H9 (cell line): ENCODE data around the gene MICAL3. TPM values are rescaled to one million over a fixed set of nuclear protein-coding genes. Genes with fewer than 3 reads are reported as not detected.

Source experiments
- DNase-seq: peaks from one replicate; pipeline ENCODE4 v3.0.0-alpha.2; 2017
- H2AFZ ChIP-seq: one replicate; pipeline ENCODE4 v1.6.1; 2013; ENCODE audit warnings: mild to moderate bottlenecking, low read length, control low read depth, moderate library complexity
- H2AK5ac ChIP-seq: 2 replicates; pipeline ENCODE4 v1.6.1; 2013; ENCODE audit warnings: low read length, control low read depth, mixed read lengths; ENCODE audit not compliant: insufficient read length
- H2BK120ac ChIP-seq: one replicate; pipeline ENCODE4 v1.6.1; 2013; ENCODE audit warnings: low read depth, mild to moderate bottlenecking, low read length, control low read depth, inconsistent platforms; ENCODE audit not compliant: poor library complexity, severe bottlenecking
- H2BK12ac ChIP-seq: 2 replicates; pipeline ENCODE4 v1.6.1; 2013; ENCODE audit warnings: low read length, control low read depth, mixed read lengths, low read depth; ENCODE audit not compliant: insufficient read length
- H2BK15ac ChIP-seq: 2 replicates; pipeline ENCODE4 v1.6.1; 2013; ENCODE audit warnings: low read depth, low read length, control low read depth
- H2BK20ac ChIP-seq: one replicate; pipeline ENCODE4 v1.6.1; 2013; ENCODE audit warnings: low read depth, mild to moderate bottlenecking, low read length, control low read depth, inconsistent platforms; ENCODE audit not compliant: poor library complexity, severe bottlenecking
- H2BK5ac ChIP-seq: 2 replicates; pipeline ENCODE4 v1.6.1; 2013; ENCODE audit warnings: low read length, control low read depth, mixed read lengths; ENCODE audit not compliant: insufficient read length
- H3K14ac ChIP-seq: 2 replicates; pipeline ENCODE4 v1.6.1; 2013; ENCODE audit warnings: low read length, control low read depth; ENCODE audit not compliant: insufficient read depth
- H3K18ac ChIP-seq: 2 replicates; pipeline ENCODE4 v1.6.1; 2013; ENCODE audit warnings: low read depth, mild to moderate bottlenecking, mixed read lengths, low read length, control low read depth; ENCODE audit not compliant: insufficient read length
- H3K23ac ChIP-seq: 2 replicates; pipeline ENCODE4 v1.6.1; 2013; ENCODE audit warnings: low read length, control low read depth, mixed read lengths, low read depth; ENCODE audit not compliant: insufficient read length
- H3K23me2 ChIP-seq: 2 replicates; pipeline ENCODE4 v1.6.1; 2013; ENCODE audit warnings: low read depth, mild to moderate bottlenecking, mixed read lengths, low read length, control low read depth; ENCODE audit not compliant: insufficient read length, poor library complexity, severe bottlenecking
- H3K27ac ChIP-seq: 2 replicates; pipeline ENCODE4 v1.5.1; 2013; ENCODE audit warnings: low read length, control low read depth, mixed read lengths, low read depth; ENCODE audit not compliant: insufficient read length
- H3K27me3 ChIP-seq: 2 replicates; pipeline ENCODE4 v1.6.1; 2013; ENCODE audit warnings: low read length, control low read depth, inconsistent platforms; ENCODE audit not compliant: insufficient read depth
- H3K4ac ChIP-seq: 2 replicates; pipeline ENCODE4 v1.6.1; 2013; ENCODE audit warnings: low read depth, mild to moderate bottlenecking, control low read depth, inconsistent platforms, low read length, moderate library complexity
- H3K4me1 ChIP-seq: 2 replicates; pipeline ENCODE4 v1.6.1; 2013; ENCODE audit warnings: low read length, control low read depth, inconsistent platforms; ENCODE audit not compliant: insufficient read depth
- H3K4me2 ChIP-seq: 2 replicates; pipeline ENCODE4 v1.6.1; 2013; ENCODE audit warnings: low read length, control low read depth, mixed read lengths; ENCODE audit not compliant: insufficient read length, insufficient read depth
- H3K56ac ChIP-seq: 2 replicates; pipeline ENCODE4 v1.6.1; 2013; ENCODE audit warnings: low read depth, mild to moderate bottlenecking, mixed read lengths, low read length, control low read depth; ENCODE audit not compliant: insufficient read length
- H3K79me1 ChIP-seq: 2 replicates; pipeline ENCODE4 v1.6.1; 2013; ENCODE audit warnings: low read depth, mild to moderate bottlenecking, moderate library complexity, low read length, control low read depth, inconsistent platforms; ENCODE audit not compliant: insufficient read depth, poor library complexity, severe bottlenecking
- H3K79me2 ChIP-seq: 2 replicates; pipeline ENCODE4 v1.6.1; 2013; ENCODE audit warnings: low read length, control low read depth, inconsistent platforms; ENCODE audit not compliant: insufficient read depth
- H3K9ac ChIP-seq: 2 replicates; pipeline ENCODE4 v1.6.1; 2013; ENCODE audit warnings: low read length, control low read depth, mixed read lengths; ENCODE audit not compliant: insufficient read length; ENCODE audit errors: extremely low read depth
- H3K9me3 ChIP-seq: one replicate; pipeline ENCODE4 v1.6.1; 2013; ENCODE audit warnings: low read depth, low read length, inconsistent platforms; ENCODE audit not compliant: control insufficient read depth
- H3T11ph ChIP-seq: one replicate; pipeline ENCODE4 v1.6.1; 2013; ENCODE audit warnings: mild to moderate bottlenecking, low read length, control low read depth, inconsistent platforms
- H4K20me1 ChIP-seq: one replicate; pipeline ENCODE4 v1.6.1; 2013; ENCODE audit not compliant: control insufficient read depth, insufficient read length, insufficient read depth
- H4K5ac ChIP-seq: 2 replicates; pipeline ENCODE4 v1.6.1; 2013; ENCODE audit warnings: low read depth, mild to moderate bottlenecking, mixed read lengths, low read length, control low read depth; ENCODE audit not compliant: insufficient read length
- H4K8ac ChIP-seq: replicated peaks from 2 replicates; pipeline ENCODE4 v1.6.1; 2013; ENCODE audit warnings: low read length, control low read depth, mixed read lengths, low read depth; ENCODE audit not compliant: insufficient read length
- H4K91ac ChIP-seq: 2 replicates; pipeline ENCODE4 v1.6.1; 2013; ENCODE audit warnings: low read depth, mild to moderate bottlenecking, moderate library complexity, mixed read lengths, low read length, control low read depth; ENCODE audit not compliant: insufficient read length
- H3K27ac Mint-ChIP-seq, 3 experiments: 2 replicates in 2 of 3; 3 replicates in 1 of 3; pipeline ENCODE4 v1.8.0; 2020 to 2021; ENCODE audit warnings: mixed read lengths in 3 of 3, mild to moderate bottlenecking in 1 of 3, moderate library complexity in 1 of 3
- H3K27me3 Mint-ChIP-seq: 2 replicates; pipeline ENCODE4 v1.8.0; 2021; ENCODE audit warnings: low read depth, mild to moderate bottlenecking, moderate library complexity, mixed read lengths
- H3K36me3 Mint-ChIP-seq, 3 experiments: 2 replicates in 2 of 3; 3 replicates in 1 of 3; pipeline ENCODE4 v1.8.0; 2020 to 2021; ENCODE audit warnings: low read depth in 3 of 3, mixed read lengths in 3 of 3; ENCODE audit not compliant: insufficient read depth in 1 of 3
- H3K4me1 Mint-ChIP-seq, 2 experiments: 2 replicates each; pipeline ENCODE4 v1.8.0; 2020; ENCODE audit warnings: mixed read lengths in 2 of 2
- H3K4me3 Mint-ChIP-seq, 2 experiments: 2 replicates in 1 of 2; 3 replicates in 1 of 2; pipeline ENCODE4 v1.8.0; 2020 to 2021; ENCODE audit warnings: mild to moderate bottlenecking in 2 of 2, mixed read lengths in 2 of 2, moderate library complexity in 1 of 2
- H3K9me3 Mint-ChIP-seq, 2 experiments: 2 replicates in 1 of 2; 3 replicates in 1 of 2; pipeline ENCODE4 v1.8.0; 2020; ENCODE audit warnings: mild to moderate bottlenecking in 2 of 2, mixed read lengths in 2 of 2, moderate library complexity in 1 of 2
- WGBS: extraction: QIAGEN DNeasy Blood & Tissue Kit; methylation state at CpG from one replicate; pipeline ENCODE4 v1.1.7; 2013; ENCODE audit warnings: missing lambda C conversion rate, low lambda C conversion rate, mixed read lengths; ENCODE audit not compliant: insufficient read length; ENCODE audit errors: extremely low coverage; 5-methylcytosine and 5-hydroxymethylcytosine counted together
- total RNA-seq: library from RNA; stranded (reverse); gene quantifications from 2 replicates; pipeline ENCODE4 v1.2.1, GENCODE V29; 2021
- TF ChIP-seq, protein P1 (sequence below): fragments of 200-600 bp; sonication (generic); conservative IDR thresholded peaks from 3 replicates; pipeline ENCODE4 v1.8.0; 2021; ENCODE audit warnings: antibody characterized with exemption, mild to moderate bottlenecking

Gene MICAL3
- total RNA-seq, 1 experiment from 2014 or later, result 50.2 TPM

DNA sequence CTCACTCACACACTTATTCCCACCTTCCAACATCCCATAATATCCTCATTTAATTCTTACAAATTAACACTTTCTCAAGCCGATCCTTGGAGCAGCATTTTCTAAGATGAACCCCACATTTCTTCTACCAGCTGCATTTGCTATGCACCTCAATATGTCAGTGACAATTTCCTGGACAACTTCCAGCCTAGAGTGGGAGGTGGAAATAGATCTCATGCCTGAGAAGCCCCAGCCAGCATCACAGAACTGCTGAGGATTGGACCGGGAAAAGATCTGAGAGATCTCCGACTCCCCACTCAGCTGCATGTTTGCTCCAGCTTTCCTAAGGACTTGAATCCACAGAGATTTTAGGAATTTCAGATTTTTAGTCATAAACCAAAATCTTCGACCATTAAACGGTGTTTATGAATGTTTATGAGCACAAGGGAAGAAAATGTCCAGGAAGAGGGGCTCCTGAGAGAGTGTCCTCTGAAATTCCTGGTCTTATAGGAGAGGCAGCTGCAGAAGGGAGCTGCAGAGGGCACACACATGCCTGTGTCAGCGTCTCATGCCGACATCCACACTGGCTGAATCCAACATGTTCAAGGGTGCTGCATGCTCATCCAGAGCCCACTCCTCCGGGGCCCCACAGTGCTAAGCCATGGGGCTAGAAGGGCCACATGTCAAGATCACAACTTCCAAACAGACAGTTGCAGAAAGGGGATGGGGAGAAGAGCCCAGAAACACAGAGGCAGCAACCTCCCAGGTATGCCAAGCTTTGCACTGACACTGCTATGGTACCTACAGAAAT is 68.6 kb downstream of the MICAL3 start:
- Histone ChIP-seq H2BK120ac (no peak overlapping the region), H3K23me2 (no peaks in the 10 kb centered on the region), H3K4me2 (no peak overlapping the region), H2BK5ac (no peak overlapping the region), H3K9ac (no peak overlapping the region), H4K20me1 (no peaks in the 10 kb centered on the region), H3T11ph (no peak overlapping the region), H4K5ac (no peak overlapping the region), H3K23ac (no peak overlapping the region), H3K4me1 (0 out of 2 replicates have a peak, but pooled peaks cover 3% of the 10 kb centered on the region), H3K79me2 (peaks cover 6% of the 10 kb centered on the region; the same call in 1 of the 2 replicates), H3K9me3 (no peaks in the 10 kb centered on the region), H2BK15ac (no peak overlapping the region), H2AFZ (no peak overlapping the region), H3K56ac (no peak overlapping the region), H3K27me3 (no peaks in the 10 kb centered on the region), H3K4ac (no peak overlapping the region), H2AK5ac (no peak overlapping the region), H2BK12ac (no peak overlapping the region), H2BK20ac (no peak overlapping the region), H3K18ac (no peak overlapping the region), H3K79me1 (peaks cover 6% of the 10 kb centered on the region), H3K27ac (no peak overlapping the region), H4K91ac (no peak overlapping the region), H3K14ac (no peak overlapping the region), H4K8ac (no peak overlapping the region)
- Mint-ChIP-seq H3K4me3 (no peak overlapping the region; a peak in 1 of 5 replicates), H3K9me3 (no peaks in the 10 kb centered on the region), H3K36me3 (peaks cover 0 to 2% (median 0%) of the 10 kb centered on the region in 3 experiments; a peak in 2 of 7 replicates), H3K4me1 (peaks cover 20 to 42% of the 10 kb centered on the region in 2 experiments), H3K27ac (peak overlapping the region in 2 of 3 experiments; percentile 39 to 46; a peak in 2 of 7 replicates), H3K27me3 (no peaks in the 10 kb centered on the region)
- WGBS, result no CpG with 5 or more reads among the region's 8 CpGs
- no peak for DNase-seq
- TF ChIP-seq, protein P1, sequence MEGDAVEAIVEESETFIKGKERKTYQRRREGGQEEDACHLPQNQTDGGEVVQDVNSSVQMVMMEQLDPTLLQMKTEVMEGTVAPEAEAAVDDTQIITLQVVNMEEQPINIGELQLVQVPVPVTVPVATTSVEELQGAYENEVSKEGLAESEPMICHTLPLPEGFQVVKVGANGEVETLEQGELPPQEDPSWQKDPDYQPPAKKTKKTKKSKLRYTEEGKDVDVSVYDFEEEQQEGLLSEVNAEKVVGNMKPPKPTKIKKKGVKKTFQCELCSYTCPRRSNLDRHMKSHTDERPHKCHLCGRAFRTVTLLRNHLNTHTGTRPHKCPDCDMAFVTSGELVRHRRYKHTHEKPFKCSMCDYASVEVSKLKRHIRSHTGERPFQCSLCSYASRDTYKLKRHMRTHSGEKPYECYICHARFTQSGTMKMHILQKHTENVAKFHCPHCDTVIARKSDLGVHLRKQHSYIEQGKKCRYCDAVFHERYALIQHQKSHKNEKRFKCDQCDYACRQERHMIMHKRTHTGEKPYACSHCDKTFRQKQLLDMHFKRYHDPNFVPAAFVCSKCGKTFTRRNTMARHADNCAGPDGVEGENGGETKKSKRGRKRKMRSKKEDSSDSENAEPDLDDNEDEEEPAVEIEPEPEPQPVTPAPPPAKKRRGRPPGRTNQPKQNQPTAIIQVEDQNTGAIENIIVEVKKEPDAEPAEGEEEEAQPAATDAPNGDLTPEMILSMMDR, result no peak
